ENCODE results near the gene DOCK8. TPM values are rescaled to one million over a fixed set of nuclear protein-coding genes. Genes with fewer than 3 reads are reported as not detected.
A peak's percentile ranks its signal among the peaks of the same experiment; 100 is the strongest.

DOCK8 gene
- total RNA-seq, 1 experiment from 2014 or later = 1.4 TPM

- H4K8ac ChIP-seq (replicated peaks; ENCODE audit: insufficient read length, low read depth, low read length) = no peak overlapping the region
These were observed 245.1 kb downstream of the DOCK8 start for GRCh38 chr9:459491-460444.

More at GRCh38 chr9:459491-460444, 245.1 kb downstream of the DOCK8 start:
- H3K27ac ChIP-seq (ENCODE audit: insufficient read length, low read depth, low read length) = no peak overlapping the region
- no peak overlapping the region for H3K9ac ChIP-seq (ENCODE audit: extremely low read depth, insufficient read length, low read length)
- H3K9me3 ChIP-seq (ENCODE audit: control insufficient read depth, low read depth, low read length) = no peaks in the 10 kb centered on the region
- Mint-ChIP-seq H3K4me1 (peaks cover 4 to 9% of the 10 kb centered on the region in 2 experiments; a peak in 3 of 4 replicates), H3K4me3 (no peak overlapping the region), H3K9me3 (no peaks in the 10 kb centered on the region), H3K36me3 (ENCODE audit: insufficient read depth in 1 of 3, low read depth in 3 of 3) (no peaks in the 10 kb centered on the region), H3K27ac (peak overlapping the region in 1 of 3 experiments; percentile 85; a peak in 2 of 7 replicates), H3K27me3 (ENCODE audit: low read depth) (no peaks in the 10 kb centered on the region)
- H2AK5ac ChIP-seq (ENCODE audit: insufficient read length, low read length) = no peak overlapping the region
- no peak overlapping the region for H3T11ph ChIP-seq (ENCODE audit: low read length)
- no peak overlapping the region for H4K91ac ChIP-seq (ENCODE audit: insufficient read length, low read depth, low read length)
- H3K4me1 ChIP-seq (ENCODE audit: insufficient read depth, low read length) = peaks cover 3% of the 10 kb centered on the region; the same call in 1 of the 2 replicates
- H3K23ac ChIP-seq (ENCODE audit: insufficient read length, low read depth, low read length) = no peak overlapping the region
- H3K18ac ChIP-seq (ENCODE audit: insufficient read length, low read depth, low read length) = no peak overlapping the region
- TF ChIP-seq CTCF (conservative IDR thresholded peaks at IDR 0.05) = peak; percentile 19; the same call in 2 of the 3 replicates
- no peak overlapping the region for H2BK12ac ChIP-seq (ENCODE audit: insufficient read length, low read depth, low read length)
- no peak overlapping the region for H3K4ac ChIP-seq (ENCODE audit: low read depth, low read length)
- H2BK15ac ChIP-seq (ENCODE audit: low read depth, low read length) = no peak overlapping the region
- no peak overlapping the region for H3K14ac ChIP-seq (ENCODE audit: insufficient read depth, low read length)
- no peak overlapping the region for H2BK120ac ChIP-seq (ENCODE audit: low read depth, low read length, poor library complexity, severe bottlenecking)
- H3K23me2 ChIP-seq (ENCODE audit: insufficient read length, low read depth, low read length, poor library complexity, severe bottlenecking) = no peaks in the 10 kb centered on the region
- H3K79me2 ChIP-seq (ENCODE audit: insufficient read depth, low read length) = no peaks in the 10 kb centered on the region
- peak overlapping the region; percentile 33 for H4K5ac ChIP-seq (ENCODE audit: insufficient read length, low read depth, low read length)
- H4K20me1 ChIP-seq (ENCODE audit: control insufficient read depth, insufficient read depth, insufficient read length) = no peaks in the 10 kb centered on the region
- H3K4me2 ChIP-seq (ENCODE audit: insufficient read depth, insufficient read length, low read length) = no peak overlapping the region
- H3K27me3 ChIP-seq (ENCODE audit: insufficient read depth, low read length) = no peaks in the 10 kb centered on the region
- H3K79me1 ChIP-seq (ENCODE audit: insufficient read depth, low read depth, low read length, poor library complexity, severe bottlenecking) = no peaks in the 10 kb centered on the region
- DNase-seq = no peak
- H2AFZ ChIP-seq (ENCODE audit: low read length) = no peak overlapping the region
- no peak overlapping the region for H2BK5ac ChIP-seq (ENCODE audit: insufficient read length, low read length)
- H2BK20ac ChIP-seq (ENCODE audit: low read depth, low read length, poor library complexity, severe bottlenecking) = no peak overlapping the region
- no peak overlapping the region for H3K56ac ChIP-seq (ENCODE audit: insufficient read length, low read depth, low read length)
- no CpG with 5 or more reads among the region's 4 CpGs for WGBS (ENCODE audit: extremely low coverage, insufficient read length, low lambda C conversion rate)
